NCI-H510A (cell line): ENCODE measurements around the gene PNKD.

Experiments used
- DNase-seq: peaks from one replicate; lab custom pipeline; 2025; lab: John Stamatoyannopoulos, UW

PNKD gene

GRCh38 chr2:218269900-218270720 lies at the start of gene PNKD, which contains the start of gene AAMP:
Gene PNKD, plus strand, starts transcription at chr2:218270519. Its CDS starts 17 bp downstream, at chr2:218270536.
Gene AAMP, minus strand, starts transcription at chr2:218270137. Its CDS starts 51 bp downstream, at chr2:218270086.
- peak; percentile 98 for DNase-seq

- no peak for DNase-seq
These were observed 49.3 kb upstream of the PNKD start for GRCh38 chr2:218221000-218221399.

- DNase-seq: no peak
These were observed 47.3 kb upstream of the PNKD start for GRCh38 chr2:218223046-218223445.

- no peak for DNase-seq
These were observed 46.1 kb upstream of the PNKD start for GRCh38 chr2:218224186-218224585.

- DNase-seq: no peak
These were observed 43.4 kb upstream of the PNKD start for GRCh38 chr2:218226903-218227302.

- DNase-seq: no peak
These were observed 41.8 kb upstream of the PNKD start for GRCh38 chr2:218228366-218229090.

- DNase-seq: no peak
These were observed 41.1 kb upstream of the PNKD start for GRCh38 chr2:218229239-218229638.

GRCh38 chr2:218229851-218230250 lies 40.5 kb upstream of the PNKD start:
- no peak for DNase-seq

- DNase-seq: no peak
These were observed 39.4 kb upstream of the PNKD start for GRCh38 chr2:218230882-218231281.

GRCh38 chr2:218233543-218233942 lies 36.8 kb upstream of the PNKD start:
- no peak for DNase-seq

- no peak for DNase-seq
These were observed 35.8 kb upstream of the PNKD start for GRCh38 chr2:218234521-218234920.

- no peak for DNase-seq
These were observed 35.3 kb upstream of the PNKD start for GRCh38 chr2:218235017-218235416.

- DNase-seq: no peak
These were observed 33.5 kb upstream of the PNKD start for GRCh38 chr2:218236829-218237228.

- DNase-seq: no peak
These were observed 31.4 kb upstream of the PNKD start for GRCh38 chr2:218238887-218239286.

GRCh38 chr2:218244204-218244603 lies 26.1 kb upstream of the PNKD start:
- no peak for DNase-seq

- DNase-seq: no peak
These were observed 25.7 kb upstream of the PNKD start for GRCh38 chr2:218244665-218245064.

- no peak for DNase-seq
These were observed 25.1 kb upstream of the PNKD start for GRCh38 chr2:218245214-218245613.

GRCh38 chr2:218249691-218250090 lies 20.6 kb upstream of the PNKD start:
- no peak for DNase-seq

- DNase-seq: no peak
These were observed 17.6 kb upstream of the PNKD start for GRCh38 chr2:218252509-218253231.

GRCh38 chr2:218253232-218253625 lies 17.1 kb upstream of the PNKD start:
- no peak for DNase-seq

GRCh38 chr2:218255446-218255845 lies 14.9 kb upstream of the PNKD start:
- DNase-seq: no peak

- no peak for DNase-seq
These were observed 13.5 kb upstream of the PNKD start for GRCh38 chr2:218256612-218257350.
